H1 (cell line): ENCODE data around the gene DSTN. TPM values are rescaled to one million over a fixed set of nuclear protein-coding genes. Genes with fewer than 3 reads are reported as not detected.
A peak's percentile ranks its signal among the peaks of the same experiment; 100 is the strongest.

Source experiments
- CTCF ChIA-PET: fragments of 300-600 bp; sonication (Branson Sonifier 250); formaldehyde crosslinking; loops from one replicate; lab custom pipeline; 2021; ENCODE audit not compliant: partially characterized antibody; lab: Charles Lee
- POLR2A ChIA-PET: fragments of 300-600 bp; sonication (Branson Sonifier 250); formaldehyde crosslinking; loops from one replicate; lab custom pipeline; 2021; ENCODE audit warnings: inconsistent platforms; ENCODE audit not compliant: partially characterized antibody; lab: Charles Lee
- DNase-seq, 2 experiments: peaks; one replicate each; pipeline versions ENCODE4 v3.0.0 to v3.0.0-alpha.2; 2010 to 2022; ENCODE audit warnings: low spot score in 2 of 2, low read depth in 1 of 2, mixed read lengths in 1 of 2
- FAIRE-seq: peaks from 2 replicates; lab custom pipeline; 2011; peaks lifted over from hg19 to GRCh38; lab: Jason Lieb, UNC
- H2AFZ ChIP-seq: 2 replicates; pipeline ENCODE4 v1.8.1; 2012; ENCODE audit warnings: low read length, inconsistent platforms
- H2AK5ac ChIP-seq: 2 replicates; pipeline ENCODE4 v1.6.1; 2013; ENCODE audit warnings: low read depth, low read length
- H2BK120ac ChIP-seq: replicated peaks from 2 replicates; pipeline ENCODE3; 2013; ENCODE audit warnings: low read depth, low read length, inconsistent platforms
- H2BK12ac ChIP-seq: 2 replicates; pipeline ENCODE4 v1.6.1; 2013; ENCODE audit warnings: low read depth, low read length
- H2BK15ac ChIP-seq: 2 replicates; pipeline ENCODE4 v1.6.1; 2013; ENCODE audit warnings: low read length
- H2BK20ac ChIP-seq: 2 replicates; pipeline ENCODE4 v1.6.1; 2013; ENCODE audit warnings: low read length
- H2BK5ac ChIP-seq: 2 replicates; pipeline ENCODE4 v1.6.1; 2013; ENCODE audit warnings: low read depth, low read length
- H3K14ac ChIP-seq: 2 replicates; pipeline ENCODE4 v1.6.1; 2013; ENCODE audit warnings: inconsistent platforms; ENCODE audit not compliant: insufficient read length
- H3K18ac ChIP-seq: 2 replicates; pipeline ENCODE4 v1.6.1; 2013; ENCODE audit warnings: low read length; ENCODE audit errors: extremely low read depth
- H3K23ac ChIP-seq: 2 replicates; pipeline ENCODE4 v1.6.1; 2013; ENCODE audit warnings: inconsistent platforms; ENCODE audit not compliant: insufficient read length
- H3K23me2 ChIP-seq: 2 replicates; pipeline ENCODE4 v1.6.1; 2013; ENCODE audit warnings: low read depth, low read length
- H3K27ac ChIP-seq: 2 replicates; pipeline ENCODE4 v1.6.1; 2011; ENCODE audit warnings: low read depth, low read length, inconsistent platforms
- H3K27me3 ChIP-seq, 4 experiments: replicated peaks in 1 of 4; 1 replicate in 1 of 4; 2 replicates in 3 of 4; pipeline versions ENCODE4 v1.6.1 to v1.8.1; 2011 to 2013; ENCODE audit warnings: low read length in 3 of 4, mild to moderate bottlenecking in 3 of 4, inconsistent platforms in 2 of 4, mixed read lengths in 2 of 4, moderate library complexity in 1 of 4; ENCODE audit not compliant: control insufficient read depth in 3 of 4, insufficient read depth in 3 of 4; ENCODE audit errors: extremely low read depth in 1 of 4
- H3K36me3 ChIP-seq, 4 experiments: 2 replicates each; pipeline versions ENCODE4 v1.6.1 to v1.8.1; 2011 to 2013; ENCODE audit warnings: mild to moderate bottlenecking in 4 of 4, low read length in 3 of 4, moderate library complexity in 2 of 4, control low read depth in 1 of 4, inconsistent platforms in 1 of 4; ENCODE audit not compliant: insufficient read depth in 4 of 4, control insufficient read depth in 2 of 4
- H3K4ac ChIP-seq: replicated peaks from 2 replicates; pipeline ENCODE3; 2013; ENCODE audit warnings: low read length, low read depth, mixed read lengths, inconsistent platforms; ENCODE audit not compliant: insufficient read length
- H3K4me1 ChIP-seq, 4 experiments: replicated peaks in 1 of 4; 1 replicate in 1 of 4; 2 replicates in 3 of 4; pipeline versions ENCODE4 v1.6.1 to v1.8.1; 2011 to 2013; ENCODE audit warnings: low read length in 3 of 4, inconsistent platforms in 2 of 4, mixed read lengths in 1 of 4; ENCODE audit not compliant: insufficient read depth in 4 of 4, control insufficient read depth in 3 of 4
- H3K4me2 ChIP-seq, 2 experiments: 2 replicates each; pipeline versions ENCODE4 v1.6.1 to v1.8.1; 2011 to 2013; ENCODE audit warnings: low read depth in 2 of 2, low read length in 2 of 2, control low read depth in 1 of 2, inconsistent platforms in 1 of 2, mild to moderate bottlenecking in 1 of 2; ENCODE audit not compliant: insufficient read depth in 1 of 2
- H3K4me3 ChIP-seq, 4 experiments: fragments of 200-600, 300-600 bp in 1 of 4; sonication (generic), shearing (Covaris generic), sonication (Bioruptor Twin) in 1 of 4; 2 replicates each; pipeline versions ENCODE4 v1.5.1 to v1.8.1; 2011 to 2016; ENCODE audit warnings: low read length in 4 of 4, low read depth in 3 of 4, control low read depth in 2 of 4, inconsistent platforms in 2 of 4, mild to moderate bottlenecking in 2 of 4, mixed read lengths in 1 of 4, moderate library complexity in 1 of 4; ENCODE audit not compliant: insufficient read depth in 2 of 4; ENCODE audit errors: extremely low read depth in 1 of 4
- H3K56ac ChIP-seq: replicated peaks from 2 replicates; pipeline ENCODE3; 2013; ENCODE audit warnings: low read depth, mild to moderate bottlenecking, mixed read lengths, low read length, inconsistent platforms; ENCODE audit not compliant: insufficient read length
- H3K79me1 ChIP-seq: 2 replicates; pipeline ENCODE4 v1.6.1; 2013; ENCODE audit warnings: low read depth, low read length, control low read depth
- H3K79me2 ChIP-seq, 2 experiments: 2 replicates each; pipeline versions ENCODE4 v1.6.1 to v1.8.1; 2012 to 2013; ENCODE audit warnings: low read length in 2 of 2, mild to moderate bottlenecking in 2 of 2, inconsistent platforms in 1 of 2; ENCODE audit not compliant: insufficient read depth in 2 of 2, control insufficient read depth in 1 of 2
- H3K9ac ChIP-seq, 4 experiments: replicated peaks in 1 of 4; 1 replicate in 1 of 4; 2 replicates in 3 of 4; pipeline versions ENCODE4 v1.6.1 to v1.8.1; 2011 to 2013; ENCODE audit warnings: low read depth in 3 of 4, low read length in 3 of 4, control low read depth in 2 of 4, mild to moderate bottlenecking in 2 of 4, moderate library complexity in 2 of 4, inconsistent platforms in 1 of 4; ENCODE audit errors: extremely low read depth in 1 of 4
- H3K9me3 ChIP-seq, 2 experiments: 2 replicates each; pipeline versions ENCODE4 v1.6.1 to v1.8.1; 2012 to 2013; ENCODE audit warnings: mild to moderate bottlenecking in 2 of 2, moderate library complexity in 2 of 2, control low read depth in 1 of 2, inconsistent platforms in 1 of 2, low read depth in 1 of 2, low read length in 1 of 2, mixed read lengths in 1 of 2; ENCODE audit not compliant: insufficient read depth in 2 of 2
- H4K20me1 ChIP-seq, 2 experiments: replicated peaks in 1 of 2; 2 replicates each; pipeline versions ENCODE3 to v1.8.1; 2011 to 2013; ENCODE audit warnings: inconsistent platforms in 2 of 2, low read length in 2 of 2, mild to moderate bottlenecking in 1 of 2; ENCODE audit not compliant: insufficient read depth in 2 of 2, control insufficient read depth in 1 of 2
- H4K5ac ChIP-seq: 2 replicates; pipeline ENCODE4 v1.6.1; 2013; ENCODE audit warnings: low read length, low read depth, mixed read lengths, inconsistent platforms; ENCODE audit not compliant: insufficient read length
- H4K8ac ChIP-seq: 2 replicates; pipeline ENCODE4 v1.8.0; 2013; ENCODE audit warnings: mild to moderate bottlenecking, moderate library complexity, low read length, inconsistent platforms; ENCODE audit not compliant: insufficient read depth; ENCODE audit errors: extremely low read depth
- H4K91ac ChIP-seq: replicated peaks from 2 replicates; pipeline ENCODE3; 2013; ENCODE audit warnings: low read length, mixed read lengths, inconsistent platforms; ENCODE audit not compliant: insufficient read length
- BRCA1 ChIP-seq: IDR thresholded peaks from 2 replicates; pipeline ENCODE4 v1.6.1; 2012; ENCODE audit warnings: low read depth, low read length, improper control_type of control experiment
- HDAC6 ChIP-seq: IDR thresholded peaks from one replicate; pipeline ENCODE4 v1.7.1; 2012; ENCODE audit warnings: low read depth, mild to moderate bottlenecking, inconsistent platforms, low read length, moderate library complexity
- SIX5 ChIP-seq: IDR thresholded peaks from 2 replicates; pipeline ENCODE4 v1.6.1; 2011; ENCODE audit warnings: mild to moderate bottlenecking, low read depth, low read length
- TAF1 ChIP-seq: IDR thresholded peaks from 2 replicates; pipeline ENCODE4 v1.6.1; 2011; ENCODE audit warnings: mild to moderate bottlenecking, low read depth, low read length
- WGBS, 2 experiments: shearing (Covaris generic) in 1 of 2; methylation state at CpG; one replicate each; pipeline versions ENCODE4 v1.1.6 to v1.1.7; 2013 to 2015; ENCODE audit warnings: low lambda C conversion rate in 2 of 2, mixed read lengths in 2 of 2, inconsistent platforms in 1 of 2, low coverage in 1 of 2, missing lambda C conversion rate in 1 of 2; ENCODE audit not compliant: insufficient replicate concordance in 2 of 2, insufficient coverage in 1 of 2, insufficient read length in 1 of 2; ENCODE audit errors: extremely low coverage in 1 of 2, missing lambda C conversion rate in 1 of 2; 5-methylcytosine and 5-hydroxymethylcytosine counted together
- polyA plus RNA-seq, 7 experiments: library from polyadenylated mRNA; depleted of rRNA in 3 of 7; stranded (reverse) in 5 of 7; unstranded in 2 of 7; fragments of >200 nt in 5 of 7; fragments of 200-250 nt in 2 of 7; gene quantifications; 1 replicate in 5 of 7; 2 replicates in 1 of 7; 4 replicates in 1 of 7; pipeline versions ENCODE4 v1.2.1 to v1.2.3, GENCODE V29; 2011 to 2013; ENCODE audit warnings: missing spikeins in 2 of 7, mixed read lengths in 2 of 7
- total RNA-seq: library from RNA; stranded (reverse); fragmentation: NEBNext Ultra II Directional; extraction: Animal tissue kit (Norgen Biotek cat#: 25700); gene quantifications from 2 replicates; pipeline ENCODE4 v1.2.1, GENCODE V29; 2021
- TF ChIP-seq, protein P1 (sequence below): IDR thresholded peaks from 2 replicates; pipeline ENCODE4 v1.6.1; 2012; ENCODE audit warnings: inconsistent platforms

DSTN gene
- total and polyA plus RNA-seq, 2 of the 8 experiments (the other 6 are each of a cell fraction or from before 2014, with no cell fraction given), result 43.3 to 208 TPM

DNA sequence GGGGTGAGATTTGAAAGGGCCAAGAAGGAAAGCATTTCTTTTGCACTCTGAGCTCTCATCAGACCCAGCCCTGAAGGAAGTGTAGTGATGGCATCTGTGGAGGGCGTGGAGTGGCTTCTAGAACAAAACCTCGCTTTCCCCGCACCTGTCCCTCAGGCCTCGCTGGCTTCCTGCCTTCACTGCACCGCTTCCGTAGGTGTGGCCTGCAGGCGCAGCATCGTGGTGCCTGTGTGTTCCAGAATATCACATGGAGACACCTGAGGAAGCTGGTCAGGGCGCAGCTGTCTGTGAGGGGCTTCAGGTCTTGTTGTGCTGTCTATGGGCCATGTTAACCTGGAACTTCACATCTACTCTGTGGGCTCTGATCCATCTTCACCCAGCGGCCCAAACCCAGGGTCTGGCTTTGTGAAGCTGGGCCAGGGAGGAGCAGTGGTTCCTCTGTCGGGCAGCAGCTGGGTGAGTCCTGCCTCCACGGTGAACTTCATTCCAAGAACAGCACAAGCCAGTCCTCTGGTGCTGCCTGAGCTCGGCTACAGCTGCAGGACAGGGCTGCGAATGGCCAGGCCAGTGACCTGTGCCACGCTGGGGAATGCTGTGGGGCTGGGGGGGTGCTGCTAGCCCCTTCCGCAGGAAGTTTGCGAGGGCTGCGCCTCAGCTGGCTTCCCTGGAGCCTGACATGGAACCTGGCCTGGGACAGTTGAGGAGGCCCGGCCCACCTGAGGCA lies 40.9 kb downstream of the DSTN start:
- Histone ChIP-seq H4K20me1 (peaks cover 2 to 4% of the 10 kb centered on the region in 2 experiments), H3K18ac (peak overlapping the region; percentile 72; the same call in 1 of the 2 replicates), H4K8ac (no peak overlapping the region), H3K56ac (no peak overlapping the region), H3K4me3 (no peak overlapping the region), H4K91ac (peak overlapping the region; percentile 66), H3K36me3 (peaks cover 0 to 13% (median 6%) of the 10 kb centered on the region in 4 experiments; a peak in 5 of 8 replicates), H3K4me1 (peaks cover 0 to 8% (median 1%) of the 10 kb centered on the region in 4 experiments; a peak in 3 of 7 replicates), H2BK20ac (no peak overlapping the region), H2AK5ac (no peak overlapping the region), H3K4me2 (no peak overlapping the region), H3K27ac (peak overlapping the region; percentile 47; the same call in 1 of the 2 replicates), H3K23me2 (no peaks in the 10 kb centered on the region), H3K9ac (no peak overlapping the region), H3K14ac (no peak overlapping the region), H3K79me1 (peaks cover 3% of the 10 kb centered on the region; the same call in 1 of the 2 replicates), H3K79me2 (no peaks in the 10 kb centered on the region), H2BK15ac (no peak overlapping the region), H3K27me3 (no peaks in the 10 kb centered on the region), H3K23ac (no peak overlapping the region), H2AFZ (no peak overlapping the region), H3K4ac (no peak overlapping the region), H4K5ac (no peak overlapping the region), H2BK12ac (no peak overlapping the region; the same call in 1 of the 2 replicates), H2BK120ac (no peak overlapping the region), H3K9me3 (no peaks in the 10 kb centered on the region), H2BK5ac (peak overlapping the region; percentile 55)
- FAIRE-seq (no peak), DNase-seq (no peak)
- TF ChIP-seq TAF1, result no peak
- TF ChIP-seq, protein P1, sequence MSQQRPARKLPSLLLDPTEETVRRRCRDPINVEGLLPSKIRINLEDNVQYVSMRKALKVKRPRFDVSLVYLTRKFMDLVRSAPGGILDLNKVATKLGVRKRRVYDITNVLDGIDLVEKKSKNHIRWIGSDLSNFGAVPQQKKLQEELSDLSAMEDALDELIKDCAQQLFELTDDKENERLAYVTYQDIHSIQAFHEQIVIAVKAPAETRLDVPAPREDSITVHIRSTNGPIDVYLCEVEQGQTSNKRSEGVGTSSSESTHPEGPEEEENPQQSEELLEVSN, result no peak
- TF ChIP-seq SIX5, result no peak
- no peak for TF ChIP-seq HDAC6
- no peak for TF ChIP-seq BRCA1
- WGBS, 2 experiments, result 88% methylated on average over 19 of the region's 19 CpGs; no CpG with 5 or more reads in 1 of the 2 experiments
- ChIA-PET CTCF (interaction anchor here (0.6 to 2.9 kb wide), 19 partner anchors 9 to 697 kb away, joined by 3 to 22 read pairs (median 3); partner anchors contain the start of gene DSTN), POLR2A (interaction anchor here (0.7 to 2.3 kb wide), 10 partner anchors 16 to 871 kb away, joined by 3 to 15 read pairs (median 4); partner anchors contain the start of gene DSTN)
